Sigmoid colon (tissue), 4 donors: Measurements from ENCODE around the gene MEGF6.

Source experiments
- CTCF ChIP-seq, 4 experiments: fragments of 450-650 bp in 3 of 4; fragments of 200-600 bp in 1 of 4; IDR thresholded peaks; one replicate each; pipeline ENCODE4 v1.5.1; 2016 to 2019; ENCODE audit warnings: antibody characterized with exemption in 4 of 4, mild to moderate bottlenecking in 3 of 4, moderate library complexity in 2 of 4
- POLR2A ChIP-seq, 2 donors: fragments of 450-650 bp; IDR thresholded peaks; one replicate each; pipeline ENCODE4 v1.6.1; 2016; ENCODE audit warnings: antibody characterized with exemption in 2 of 2, mild to moderate bottlenecking in 2 of 2, moderate library complexity in 2 of 2
- POLR2AphosphoS5 ChIP-seq, 4 donors: sonication (generic); formaldehyde crosslinking; IDR thresholded peaks; one replicate each; pipeline ENCODE4 v1.6.1; 2017; ENCODE audit warnings: antibody characterized with exemption in 4 of 4

DNA sequence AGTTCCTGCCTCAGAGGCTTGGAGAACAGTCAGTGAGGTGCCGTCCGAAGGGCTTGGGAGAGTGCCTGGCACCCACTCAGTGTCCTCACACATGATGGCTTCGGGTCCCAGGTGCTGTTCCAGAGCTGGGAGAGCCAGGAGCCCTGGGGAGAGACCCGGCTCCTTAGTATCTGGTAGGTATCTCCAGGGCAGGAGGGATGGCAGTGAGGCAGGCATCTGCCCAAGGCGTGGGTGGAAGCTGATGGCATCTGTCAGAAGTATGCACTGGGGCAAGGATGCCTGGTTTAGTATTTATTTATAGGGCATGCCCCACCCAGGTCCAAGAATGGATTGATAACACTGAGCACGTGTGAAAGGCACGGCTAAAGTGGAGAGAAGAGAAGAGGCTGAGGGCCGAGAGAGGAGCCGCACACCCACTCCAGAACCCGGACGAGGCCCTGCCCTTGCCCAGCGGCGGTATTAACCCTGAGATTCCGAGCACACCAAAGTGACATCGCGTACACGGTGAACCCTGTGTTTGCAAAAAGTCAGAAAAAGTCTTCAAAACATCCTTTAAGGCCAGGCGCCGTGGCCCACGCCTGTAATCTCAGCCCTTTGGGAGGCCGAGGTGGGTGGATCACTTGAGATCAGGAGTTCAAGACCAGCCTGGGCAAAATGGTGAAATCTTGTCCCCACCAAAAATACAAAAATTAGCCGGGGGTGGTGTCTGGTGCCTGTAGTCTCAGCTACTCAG, 43.4 kb upstream of the MEGF6 start:
- TF ChIP-seq POLR2A (IDR thresholded peaks at IDR 0.05) (no peak), CTCF (IDR thresholded peaks at IDR 0.05) (no peak), POLR2AphosphoS5 (IDR thresholded peaks at IDR 0.05) (no peak)
